Measurements from ENCODE around the gene PPM1L.

PPM1L gene

GRCh38 chr3:160790726-160791125, 34.7 kb downstream of the PPM1L start:
- H3K4me3 ChIP-seq (replicated peaks; ENCODE audit: insufficient read depth, low read length), result no peak overlapping the region
- no peak overlapping the region for H3K27ac ChIP-seq (replicated peaks)
- TF ChIP-seq CTCF (IDR thresholded peaks at IDR 0.05; ENCODE audit: insufficient read depth, low read length) (no peak), POLR2AphosphoS5 (IDR thresholded peaks at IDR 0.05; ENCODE audit: low read depth) (no peak), SPI1 (IDR thresholded peaks at IDR 0.05; ENCODE audit: borderline replicate concordance, low read depth) (no peak), REST (IDR thresholded peaks at IDR 0.05; ENCODE audit: insufficient replicate concordance, low read depth) (no peak), GABPA (IDR thresholded peaks at IDR 0.05; ENCODE audit: low read depth) (no peak)
- no peak for DNase-seq (ENCODE audit: low read depth in 1 of 2, low spot score in 1 of 2)
- no peaks in the 10 kb centered on the region for H3K27me3 ChIP-seq (ENCODE audit: insufficient read depth, poor library complexity, severe bottlenecking)

GRCh38 chr3:160792540-160792939, 36.5 kb downstream of the PPM1L start:
- Histone ChIP-seq H3K27ac (replicated peaks) (no peak overlapping the region), H3K27me3 (ENCODE audit: insufficient read depth, poor library complexity, severe bottlenecking) (no peaks in the 10 kb centered on the region), H3K4me3 (replicated peaks; ENCODE audit: insufficient read depth, low read length) (no peak overlapping the region)
- TF ChIP-seq GABPA (IDR thresholded peaks at IDR 0.05; ENCODE audit: low read depth) (no peak), CTCF (IDR thresholded peaks at IDR 0.05; ENCODE audit: insufficient read depth, low read length) (no peak), REST (IDR thresholded peaks at IDR 0.05; ENCODE audit: insufficient replicate concordance, low read depth) (no peak), POLR2AphosphoS5 (IDR thresholded peaks at IDR 0.05; ENCODE audit: low read depth) (no peak)
- DNase-seq (ENCODE audit: low read depth in 1 of 2, low spot score in 1 of 2), result no peak

GRCh38 chr3:160793722-160794252, 37.8 kb downstream of the PPM1L start:
- DNase-seq (ENCODE audit: low read depth in 1 of 2, low spot score in 1 of 2), result no peak
- Histone ChIP-seq H3K27me3 (ENCODE audit: insufficient read depth, poor library complexity, severe bottlenecking) (no peaks in the 10 kb centered on the region), H3K27ac (replicated peaks) (no peak overlapping the region), H3K4me3 (replicated peaks; ENCODE audit: insufficient read depth, low read length) (no peak overlapping the region)
- TF ChIP-seq GABPA (IDR thresholded peaks at IDR 0.05; ENCODE audit: low read depth) (no peak), CTCF (IDR thresholded peaks at IDR 0.05; ENCODE audit: insufficient read depth, low read length) (no peak), SPI1 (IDR thresholded peaks at IDR 0.05; ENCODE audit: borderline replicate concordance, low read depth) (no peak), REST (IDR thresholded peaks at IDR 0.05; ENCODE audit: insufficient replicate concordance, low read depth) (no peak), POLR2AphosphoS5 (IDR thresholded peaks at IDR 0.05; ENCODE audit: low read depth) (no peak)
